ENCODE data around the gene C6orf15. TPM values are rescaled to one million over a fixed set of nuclear protein-coding genes. Genes with fewer than 3 reads are reported as not detected.

Gene C6orf15
- total and polyA plus RNA-seq, 7 experiments from 2014 or later: not detected

Other genes with a start within 250 kb of the C6orf15 start
- gene DDR1, start 228.1 kb downstream of the C6orf15 start, total RNA-seq: 10 to 100 TPM; 13.7 to 23.8 (median 18.6) TPM
- 1 to 10 TPM; 1.8 to 8.6 TPM for gene DDR1, start 228.1 kb downstream of the C6orf15 start, polyA plus RNA-seq
- 10 to 100 TPM; 18.8 to 42.3 (median 32.2) TPM for gene GTF2H4, start 204.4 kb downstream of the C6orf15 start, total RNA-seq
- gene GTF2H4, start 204.4 kb downstream of the C6orf15 start, polyA plus RNA-seq: 10 to 100 TPM in 1 of 2 donors, 1 to 10 TPM in 1; 8.0 to 12.1 TPM
- gene VARS2, start 198.3 kb downstream of the C6orf15 start, total RNA-seq: 10 to 100 TPM; 22.2 to 47.3 (median 37.9) TPM
- gene VARS2, start 198.3 kb downstream of the C6orf15 start, polyA plus RNA-seq: 10 to 100 TPM; 17.1 to 18.9 TPM
- gene SFTA2, start 180.4 kb downstream of the C6orf15 start, total RNA-seq: not detected
- gene SFTA2, start 180.4 kb downstream of the C6orf15 start, polyA plus RNA-seq: under 1 TPM in 1 of 2 donors, not detected in 1; 0.34 TPM
- gene MUCL3, start 171.6 kb downstream of the C6orf15 start, total RNA-seq: not detected
- not detected for gene MUCL3, start 171.6 kb downstream of the C6orf15 start, polyA plus RNA-seq
- gene MUC21, start 128.9 kb downstream of the C6orf15 start, total RNA-seq: not detected
- gene MUC21, start 128.9 kb downstream of the C6orf15 start, polyA plus RNA-seq: not detected
- not detected for gene MUC22, start 102.1 kb downstream of the C6orf15 start, total RNA-seq
- not detected for gene MUC22, start 102.1 kb downstream of the C6orf15 start, polyA plus RNA-seq
- gene PSORS1C1, start 2.2 kb upstream of the C6orf15 start, total RNA-seq: not detected
- not detected for gene PSORS1C1, start 2.2 kb upstream of the C6orf15 start, polyA plus RNA-seq
- not detected for gene CDSN, start 7.9 kb upstream of the C6orf15 start, total RNA-seq
- not detected for gene CDSN, start 7.9 kb upstream of the C6orf15 start, polyA plus RNA-seq
- gene PSORS1C2, start 26.5 kb upstream of the C6orf15 start, total RNA-seq: not detected
- not detected for gene PSORS1C2, start 26.5 kb upstream of the C6orf15 start, polyA plus RNA-seq
- gene CCHCR1, start 45.2 kb upstream of the C6orf15 start, total RNA-seq: 10 to 100 TPM; 20.1 to 46.4 (median 35.5) TPM
- gene CCHCR1, start 45.2 kb upstream of the C6orf15 start, polyA plus RNA-seq: 10 to 100 TPM in 1 of 2 donors, 1 to 10 TPM in 1; 6.9 to 11.1 TPM
- gene TCF19, start 46.0 kb upstream of the C6orf15 start, total RNA-seq: 10 to 100 TPM in 1 of 5 experiments, 1 to 10 TPM in 4; 4.3 to 78.9 (median 9.4) TPM
- 1 to 10 TPM; 9.4 to 9.7 TPM for gene TCF19, start 46.0 kb upstream of the C6orf15 start, polyA plus RNA-seq
- under 1 TPM in 1 of 5 experiments, not detected in 4; 0.46 TPM for gene POU5F1, start 58.1 kb upstream of the C6orf15 start, total RNA-seq
- under 1 TPM in 1 of 2 donors, not detected in 1; 0.18 TPM for gene POU5F1, start 58.1 kb upstream of the C6orf15 start, polyA plus RNA-seq
- 1,000 to 10,000 TPM; 1,349 to 2,513 (median 1,489) TPM for gene HLA-C, start 159.5 kb upstream of the C6orf15 start, total RNA-seq
- 1,000 to 10,000 TPM; 2,614 to 2,874 TPM for gene HLA-C, start 159.5 kb upstream of the C6orf15 start, polyA plus RNA-seq
- 1,000 to 10,000 TPM; 5,136 to 7,364 (median 5,516) TPM for gene HLA-B, start 244.6 kb upstream of the C6orf15 start, total RNA-seq
- gene HLA-B, start 244.6 kb upstream of the C6orf15 start, polyA plus RNA-seq: 1,000 to 10,000 TPM; 5,467 to 7,459 TPM